ENCODE measurements around the gene CHST11. TPM values are rescaled to one million over a fixed set of nuclear protein-coding genes. Genes with fewer than 3 reads are reported as not detected.

CHST11 gene
- total and polyA plus RNA-seq, 10 of the 15 experiments (the other 5 are each of a cell fraction or from before 2014, with no cell fraction given), result 1.9 to 38.1 (median 17.2) TPM

DNA sequence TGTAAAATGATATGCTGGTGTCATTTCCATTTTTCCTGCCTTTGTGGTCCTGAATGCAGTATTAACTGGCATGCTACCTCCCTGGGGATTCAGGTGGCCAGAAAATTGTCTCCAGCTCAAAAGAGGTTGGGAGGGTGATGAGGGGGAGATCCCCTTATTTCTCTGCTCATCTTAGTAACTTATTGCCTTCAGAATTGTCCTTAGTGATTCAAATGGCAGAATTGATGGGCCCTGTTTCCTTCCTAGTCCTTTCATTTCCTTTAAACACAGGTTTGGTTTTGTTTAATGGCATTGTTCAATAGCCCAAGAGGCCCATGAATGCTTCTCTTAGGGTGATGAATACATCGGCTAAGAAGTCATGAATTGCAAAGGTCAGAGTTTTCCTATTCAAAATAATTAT is 294.4 kb downstream of the CHST11 start:
- ChIA-PET RAD21 (ENCODE audit: unreplicated experiment) (interaction anchor here (1.6 to 2.3 kb wide), 2 partner anchors 12 to 31 kb away, joined by 4 to 7 read pairs; no protein-coding TSS in a partner anchor), POLR2A (no interaction called here), SMC1A (ENCODE audit: uncharacterized antibody, unreplicated experiment) (interaction anchor here (0.7 to 4.0 kb wide), 4 partner anchors 9 to 197 kb away, joined by 3 to 21 read pairs (median 5); no protein-coding TSS in a partner anchor), CTCF (interaction anchor here (0.7 to 1.6 kb wide), 3 partner anchors 10 to 369 kb away, joined by 3 to 5 read pairs (median 4); no protein-coding TSS in a partner anchor)
- BruUV-seq (replicated peaks), result no TSS peak
- intact Hi-C loops (cut with micrococcal nuclease; ENCODE audit: unreplicated experiment) (no loop called here), in situ Hi-C loops (cut with MboI) (no loop called here)
- 69% methylated on average over 1 of the region's 1 CpG for WGBS (ENCODE audit: insufficient coverage, insufficient replicate concordance, low lambda C conversion rate, missing lambda C conversion rate)
- DNase-seq (ENCODE audit: low read depth, low spot score), result no peak
- Histone ChIP-seq H3K4me2 (ENCODE audit: control insufficient read depth, insufficient read depth) (peak overlapping the region; percentile 72), H3K4me1 (ENCODE audit: control insufficient read depth, insufficient read depth, low read length) (peaks cover 30% of the 10 kb centered on the region), H3K79me2 (ENCODE audit: control insufficient read depth, insufficient read depth, low read length) (peaks cover 2% of the 10 kb centered on the region), H3K4me3 (no peak overlapping the region), H3K27ac (ENCODE audit: control insufficient read depth, insufficient read depth) (peak overlapping the region; percentile 34), H3K9ac (ENCODE audit: control insufficient read depth, insufficient read depth, low read length) (no peak overlapping the region), H3K36me3 (ENCODE audit: control insufficient read depth in 2 of 2, insufficient read depth in 2 of 2, low read length in 1 of 2) (peaks cover 0 to 1% of the 10 kb centered on the region in 2 experiments; a peak in 1 of 4 replicates), H4K20me1 (ENCODE audit: control insufficient read depth, insufficient read depth) (no peaks in the 10 kb centered on the region), H2AFZ (ENCODE audit: control insufficient read depth, low read depth, low read length) (no peak overlapping the region), H3K27me3 (replicated peaks in 1 of 2; ENCODE audit: control insufficient read depth in 2 of 2, insufficient read depth in 2 of 2, low read length in 1 of 2) (no peaks in the 10 kb centered on the region), H3K9me3 (replicated peaks; ENCODE audit: control insufficient read depth, insufficient read depth, low read length) (no peaks in the 10 kb centered on the region; the same call in 2 of the 3 replicates)
- ATAC-seq, result peak; percentile 73
- TF ChIP-seq STAT3 (IDR thresholded peaks at IDR 0.05; ENCODE audit: low read depth, low read length) (no peak), IKZF1 (conservative IDR thresholded peaks at IDR 0.05) (0 out of 2 replicates have a peak, but pooled peaks have one; percentile 22), IKZF2 (IDR thresholded peaks at IDR 0.05) (peak in 1 of 2 experiments; percentile 24; a peak in 1 of 4 replicates), SIX5 (IDR thresholded peaks at IDR 0.05; ENCODE audit: low read depth, low read length, severe bottlenecking) (no peak)
- TF ChIP-seq, protein P1, sequence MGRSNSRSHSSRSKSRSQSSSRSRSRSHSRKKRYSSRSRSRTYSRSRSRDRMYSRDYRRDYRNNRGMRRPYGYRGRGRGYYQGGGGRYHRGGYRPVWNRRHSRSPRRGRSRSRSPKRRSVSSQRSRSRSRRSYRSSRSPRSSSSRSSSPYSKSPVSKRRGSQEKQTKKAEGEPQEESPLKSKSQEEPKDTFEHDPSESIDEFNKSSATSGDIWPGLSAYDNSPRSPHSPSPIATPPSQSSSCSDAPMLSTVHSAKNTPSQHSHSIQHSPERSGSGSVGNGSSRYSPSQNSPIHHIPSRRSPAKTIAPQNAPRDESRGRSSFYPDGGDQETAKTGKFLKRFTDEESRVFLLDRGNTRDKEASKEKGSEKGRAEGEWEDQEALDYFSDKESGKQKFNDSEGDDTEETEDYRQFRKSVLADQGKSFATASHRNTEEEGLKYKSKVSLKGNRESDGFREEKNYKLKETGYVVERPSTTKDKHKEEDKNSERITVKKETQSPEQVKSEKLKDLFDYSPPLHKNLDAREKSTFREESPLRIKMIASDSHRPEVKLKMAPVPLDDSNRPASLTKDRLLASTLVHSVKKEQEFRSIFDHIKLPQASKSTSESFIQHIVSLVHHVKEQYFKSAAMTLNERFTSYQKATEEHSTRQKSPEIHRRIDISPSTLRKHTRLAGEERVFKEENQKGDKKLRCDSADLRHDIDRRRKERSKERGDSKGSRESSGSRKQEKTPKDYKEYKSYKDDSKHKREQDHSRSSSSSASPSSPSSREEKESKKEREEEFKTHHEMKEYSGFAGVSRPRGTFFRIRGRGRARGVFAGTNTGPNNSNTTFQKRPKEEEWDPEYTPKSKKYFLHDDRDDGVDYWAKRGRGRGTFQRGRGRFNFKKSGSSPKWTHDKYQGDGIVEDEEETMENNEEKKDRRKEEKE (IDR thresholded peaks at IDR 0.05), result no peak
- FAIRE-seq, result peak; percentile 27
